WERI-Rb-1 (cell line): Measurements from ENCODE around the gene R3HDM4.

Experiments used
- DNase-seq: peaks from one replicate; pipeline ENCODE4 v3.0.0-alpha.2; 2020
- H3K27ac ChIP-seq: fragments of 250-450 bp; sonication (Bioruptor Pico); 2 replicates; pipeline ENCODE4 v1.5.1; 2020; ENCODE audit warnings: mild to moderate bottlenecking, moderate library complexity
- H3K27me3 ChIP-seq: fragments of 250-450 bp; sonication (Bioruptor Pico); 2 replicates; pipeline ENCODE4 v1.5.1; 2021; ENCODE audit warnings: mild to moderate bottlenecking, low read depth, moderate library complexity; ENCODE audit not compliant: insufficient read depth, severe bottlenecking
- H3K36me3 ChIP-seq: fragments of 250-450 bp; sonication (Bioruptor Pico); 2 replicates; pipeline ENCODE4 v1.5.1; 2020; ENCODE audit warnings: mild to moderate bottlenecking, moderate library complexity
- H3K4me3 ChIP-seq: 2 replicates; pipeline ENCODE4 v1.5.1; 2011; ENCODE audit warnings: low read depth, mild to moderate bottlenecking, control low read depth, low read length
- H3K9me3 ChIP-seq: fragments of 250-450 bp; sonication (Bioruptor Pico); 2 replicates; pipeline ENCODE4 v1.5.1; 2021; ENCODE audit warnings: mild to moderate bottlenecking, moderate library complexity; ENCODE audit not compliant: severe bottlenecking
- TF ChIP-seq, protein P1 (sequence below): IDR thresholded peaks from 2 replicates; pipeline ENCODE4 v1.5.1; 2011; ENCODE audit warnings: low read depth, mild to moderate bottlenecking, control low read depth, inconsistent platforms, low read length

Gene R3HDM4

DNA sequence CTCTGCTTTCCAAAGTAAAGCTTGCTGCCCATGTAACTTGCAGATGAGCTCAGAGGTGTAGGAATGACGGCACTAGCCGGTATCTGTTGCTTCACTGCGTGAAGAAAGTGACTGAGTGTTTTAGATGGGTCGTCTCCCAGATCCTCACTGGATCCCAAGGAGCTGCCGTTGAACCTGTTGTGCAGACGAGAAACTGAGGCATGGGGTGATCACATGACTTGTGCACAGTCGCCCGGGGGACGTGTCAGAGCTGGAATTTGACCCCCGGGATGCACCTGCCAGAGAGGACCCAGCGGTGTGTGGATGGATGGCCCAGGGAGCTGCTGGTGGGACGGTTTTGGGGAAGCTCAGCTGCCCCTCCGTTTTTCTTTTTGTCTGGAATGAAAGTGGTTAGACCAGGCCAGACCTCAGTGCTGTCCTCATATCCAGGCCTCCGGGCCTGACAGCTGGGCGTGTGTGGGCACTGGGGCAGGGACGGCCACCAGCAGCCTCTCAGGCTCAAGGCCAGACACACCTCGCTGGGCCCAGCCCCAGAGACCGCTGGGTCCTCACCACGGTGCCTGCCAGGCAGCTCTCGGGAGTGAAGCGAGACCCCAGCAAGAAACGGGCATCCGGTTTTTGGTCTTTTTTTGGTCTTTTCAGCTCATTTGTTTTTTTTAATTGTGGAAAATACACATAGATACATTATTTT is 25.4 kb upstream of the R3HDM4 start:
- H3K4me3 ChIP-seq: no peak overlapping the region
- TF ChIP-seq, protein P1, sequence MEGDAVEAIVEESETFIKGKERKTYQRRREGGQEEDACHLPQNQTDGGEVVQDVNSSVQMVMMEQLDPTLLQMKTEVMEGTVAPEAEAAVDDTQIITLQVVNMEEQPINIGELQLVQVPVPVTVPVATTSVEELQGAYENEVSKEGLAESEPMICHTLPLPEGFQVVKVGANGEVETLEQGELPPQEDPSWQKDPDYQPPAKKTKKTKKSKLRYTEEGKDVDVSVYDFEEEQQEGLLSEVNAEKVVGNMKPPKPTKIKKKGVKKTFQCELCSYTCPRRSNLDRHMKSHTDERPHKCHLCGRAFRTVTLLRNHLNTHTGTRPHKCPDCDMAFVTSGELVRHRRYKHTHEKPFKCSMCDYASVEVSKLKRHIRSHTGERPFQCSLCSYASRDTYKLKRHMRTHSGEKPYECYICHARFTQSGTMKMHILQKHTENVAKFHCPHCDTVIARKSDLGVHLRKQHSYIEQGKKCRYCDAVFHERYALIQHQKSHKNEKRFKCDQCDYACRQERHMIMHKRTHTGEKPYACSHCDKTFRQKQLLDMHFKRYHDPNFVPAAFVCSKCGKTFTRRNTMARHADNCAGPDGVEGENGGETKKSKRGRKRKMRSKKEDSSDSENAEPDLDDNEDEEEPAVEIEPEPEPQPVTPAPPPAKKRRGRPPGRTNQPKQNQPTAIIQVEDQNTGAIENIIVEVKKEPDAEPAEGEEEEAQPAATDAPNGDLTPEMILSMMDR: no peak
- H3K36me3 ChIP-seq: peaks cover 44% of the 10 kb centered on the region
- H3K27ac ChIP-seq: no peak overlapping the region
- DNase-seq: no peak
- no peaks in the 10 kb centered on the region for H3K27me3 ChIP-seq
- no peaks in the 10 kb centered on the region for H3K9me3 ChIP-seq

GRCh38 chr19:937259-937694 is 24.3 kb upstream of the R3HDM4 start:
- Histone ChIP-seq H3K36me3 (peaks cover 49% of the 10 kb centered on the region), H3K4me3 (no peak overlapping the region), H3K27ac (no peak overlapping the region), H3K27me3 (no peaks in the 10 kb centered on the region), H3K9me3 (no peaks in the 10 kb centered on the region)
- TF ChIP-seq, protein P1: no peak
- no peak for DNase-seq

DNA sequence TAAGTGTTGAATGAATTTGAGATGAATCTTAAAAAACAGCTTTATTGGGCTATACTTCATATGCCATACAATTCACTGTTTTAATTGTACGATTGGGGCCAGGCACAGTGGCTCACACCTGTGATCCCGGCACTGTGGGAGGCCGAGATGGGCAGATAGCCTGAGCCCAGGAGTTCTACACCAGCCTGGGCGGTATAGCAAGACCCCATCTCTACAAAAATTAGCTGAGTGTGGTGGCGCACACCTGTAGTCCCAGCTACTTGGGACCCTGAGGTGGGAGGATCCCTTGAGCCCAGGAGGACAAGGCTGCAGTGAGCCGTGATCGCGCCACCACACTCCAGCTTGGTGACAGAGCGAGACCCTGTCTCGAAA is 23.1 kb upstream of the R3HDM4 start:
- TF ChIP-seq, protein P1: no peak
- no peak overlapping the region for H3K4me3 ChIP-seq
- H3K27me3 ChIP-seq: no peaks in the 10 kb centered on the region
- peaks cover 53% of the 10 kb centered on the region for H3K36me3 ChIP-seq
- no peaks in the 10 kb centered on the region for H3K9me3 ChIP-seq
- H3K27ac ChIP-seq: no peak overlapping the region
- DNase-seq: no peak

DNA sequence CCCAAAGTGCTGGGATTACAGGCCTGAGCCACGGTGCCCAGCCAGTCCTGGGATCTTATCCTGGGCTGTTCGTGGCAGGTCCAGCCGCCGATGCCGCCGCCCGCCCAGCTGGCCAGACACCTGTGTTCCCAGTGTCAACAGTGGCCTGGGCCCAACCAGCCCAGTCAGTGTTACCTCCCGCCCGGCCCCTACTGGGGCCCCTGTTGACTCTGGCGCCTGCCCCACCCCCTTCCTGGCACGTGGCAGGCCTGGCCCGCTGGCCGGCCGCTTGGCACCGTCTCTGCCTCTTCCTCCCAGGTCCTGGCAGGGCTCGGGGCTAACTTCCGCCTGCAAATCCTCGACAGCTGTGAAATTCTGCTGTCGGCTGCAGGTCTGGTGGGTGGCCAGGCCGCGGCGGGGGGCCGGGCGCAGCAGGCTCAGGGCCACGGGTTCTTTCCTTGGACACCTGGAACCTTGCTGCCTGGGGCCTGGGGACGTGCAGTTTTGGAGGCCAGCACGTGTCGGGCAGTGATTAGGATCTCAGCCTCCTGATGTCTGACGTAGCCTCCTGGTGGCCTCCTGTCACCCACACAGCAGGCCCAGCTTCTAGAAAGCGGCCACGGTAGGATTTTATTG is 22.0 kb upstream of the R3HDM4 start:
- no peak for DNase-seq
- Histone ChIP-seq H3K27ac (peak overlapping the region; percentile 91), H3K4me3 (no peak overlapping the region), H3K9me3 (no peaks in the 10 kb centered on the region), H3K27me3 (no peaks in the 10 kb centered on the region), H3K36me3 (peaks cover 63% of the 10 kb centered on the region)
- TF ChIP-seq, protein P1: no peak

DNA sequence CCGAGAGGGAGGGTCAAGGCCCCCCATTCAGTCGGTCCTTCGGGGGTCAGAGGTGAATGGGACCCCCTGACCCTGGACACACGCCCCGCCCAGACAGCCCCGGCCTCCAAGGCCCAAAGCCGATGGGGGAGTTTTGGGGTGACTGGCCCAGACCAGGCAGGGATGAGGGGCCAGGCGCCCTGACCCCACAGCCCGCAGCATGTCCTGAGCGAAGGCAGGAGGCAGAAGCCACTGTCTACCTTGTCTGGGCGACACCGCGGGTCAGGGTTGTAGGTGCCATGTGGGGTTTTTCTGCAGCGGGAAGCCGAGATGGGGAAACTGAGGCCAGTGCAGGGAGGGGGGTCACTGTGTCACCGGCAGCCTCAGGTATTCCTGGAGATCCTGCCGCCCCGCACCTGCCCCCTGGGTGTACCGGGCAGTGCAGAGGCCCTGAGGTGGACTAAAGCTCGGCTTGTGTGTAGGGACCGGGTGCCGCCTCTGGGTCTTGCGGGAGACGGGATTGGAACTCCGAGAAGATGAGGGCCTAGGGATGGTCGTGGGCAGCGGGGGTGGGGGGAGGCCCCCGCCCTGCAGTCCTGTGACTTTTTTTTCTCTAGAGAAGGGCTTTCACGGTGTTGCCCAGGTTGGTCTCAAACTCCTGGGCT is 21.3 kb upstream of the R3HDM4 start:
- Histone ChIP-seq H3K9me3 (no peaks in the 10 kb centered on the region), H3K4me3 (no peak overlapping the region), H3K36me3 (peaks cover 63% of the 10 kb centered on the region), H3K27ac (peak overlapping the region; percentile 91), H3K27me3 (no peaks in the 10 kb centered on the region)
- TF ChIP-seq, protein P1: no peak
- DNase-seq: no peak
